GM18517 (cell line): ENCODE data around the gene TRIP10.

Source experiments
- ATAC-seq: cut with Tn5 transposase; IDR thresholded peaks from one replicate; pipeline ENCODE4 v1.9.1; 2021; ENCODE audit warnings: mild to moderate bottlenecking, moderate library complexity; ENCODE audit not compliant: unreplicated experiment

Gene TRIP10

GRCh38 chr19:6723738-6724137 lies 15.7 kb upstream of the TRIP10 start:
- no peak for ATAC-seq

DNA sequence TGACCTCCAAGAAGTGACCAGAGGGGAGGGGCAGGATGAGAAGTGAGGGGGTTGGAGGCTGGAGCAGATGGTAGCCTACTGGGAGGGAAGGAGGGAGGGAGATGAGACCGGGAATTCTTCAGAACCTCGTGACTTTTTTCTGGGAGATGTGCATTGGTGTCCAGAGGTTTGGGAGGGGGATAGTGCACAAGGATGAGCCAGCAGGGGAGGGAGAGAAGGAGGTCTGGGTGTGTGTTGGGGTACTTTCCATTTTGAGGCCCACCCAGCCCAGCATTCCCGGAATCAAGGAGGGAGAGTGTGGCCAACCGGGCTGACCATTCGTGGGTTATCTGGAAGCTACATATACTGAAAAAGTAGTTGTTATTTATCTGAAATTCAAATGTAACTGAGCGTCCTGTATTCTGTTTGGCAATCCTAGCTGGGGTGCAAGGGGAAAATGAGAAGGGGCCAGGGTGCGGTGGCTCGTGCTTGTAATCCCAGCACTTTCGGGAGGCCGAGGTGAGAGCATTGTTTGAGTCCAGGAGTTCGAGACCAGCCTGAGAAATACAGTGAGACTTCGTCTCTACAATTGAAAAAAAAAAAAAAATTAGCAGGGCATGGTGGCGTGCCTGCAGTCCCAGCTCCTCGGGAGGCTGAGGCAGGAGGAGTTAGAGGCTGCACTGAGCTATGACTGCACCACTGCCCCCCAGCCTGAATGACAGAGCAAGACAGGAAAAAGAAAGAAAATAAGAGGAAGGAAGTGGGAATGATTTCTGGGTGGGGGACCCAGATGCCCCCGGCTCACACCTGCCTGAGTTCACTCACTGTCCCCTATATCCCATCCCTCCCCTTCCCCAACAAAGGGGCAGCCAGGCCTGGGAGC lies 14.6 kb upstream of the TRIP10 start:
- no peak for ATAC-seq

GRCh38 chr19:6725513-6726231 lies 13.8 kb upstream of the TRIP10 start:
- ATAC-seq = no peak

DNA sequence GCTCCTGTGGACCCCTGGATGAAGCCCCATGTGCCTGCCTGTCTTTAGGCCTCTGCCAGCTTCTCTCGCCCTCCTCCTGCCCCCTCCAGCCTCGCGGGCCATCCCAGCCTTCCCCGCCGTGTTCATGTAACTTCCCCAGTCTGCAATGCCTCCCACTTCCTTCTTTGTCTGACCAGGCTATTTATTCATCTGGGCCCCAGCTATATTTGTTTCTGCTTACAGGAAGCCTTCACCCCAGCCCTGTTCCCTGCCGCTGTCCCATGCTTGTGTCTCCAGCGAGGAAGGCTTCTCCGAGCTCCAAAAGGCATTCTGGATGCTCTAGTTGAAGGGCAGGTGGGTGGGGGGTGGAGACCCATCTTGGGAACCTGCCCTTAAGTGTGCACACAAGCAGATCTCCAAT lies 11.1 kb upstream of the TRIP10 start:
- no peak for ATAC-seq

- no peak for ATAC-seq
Measured at GRCh38 chr19:6729573-6730152, 9.8 kb upstream of the TRIP10 start.

DNA sequence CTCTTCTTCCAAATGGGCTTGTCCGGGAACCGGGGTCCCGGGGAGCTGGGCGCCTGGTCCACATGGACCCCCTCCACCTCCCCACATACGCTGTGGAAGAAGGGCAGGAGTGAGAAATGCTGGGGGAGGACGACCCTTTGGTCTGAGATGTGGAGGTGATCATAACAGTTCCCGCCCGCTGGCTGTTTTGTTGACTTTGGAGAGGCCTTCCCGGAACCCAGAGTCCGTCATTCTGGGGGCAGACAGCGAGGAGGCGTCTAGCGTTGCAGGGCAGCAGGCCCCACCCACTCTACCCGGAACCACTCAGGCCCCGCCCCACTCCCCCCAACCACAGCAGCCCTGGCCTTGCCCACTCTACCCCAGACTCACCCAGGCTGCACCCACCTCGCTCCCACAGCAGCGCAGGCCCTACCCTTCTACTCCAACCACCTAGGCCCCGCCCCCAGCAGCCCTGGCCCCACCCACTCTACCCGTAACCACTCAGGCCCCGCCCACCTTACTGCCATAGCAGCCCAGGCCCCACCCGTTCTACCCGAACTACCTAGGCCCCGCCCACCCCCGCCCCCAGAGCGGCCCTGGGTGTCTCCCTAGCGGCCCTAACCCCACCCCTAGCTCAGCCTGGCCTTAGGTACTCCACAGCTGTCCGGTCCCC lies 9.2 kb upstream of the TRIP10 start:
- no peak for ATAC-seq

DNA sequence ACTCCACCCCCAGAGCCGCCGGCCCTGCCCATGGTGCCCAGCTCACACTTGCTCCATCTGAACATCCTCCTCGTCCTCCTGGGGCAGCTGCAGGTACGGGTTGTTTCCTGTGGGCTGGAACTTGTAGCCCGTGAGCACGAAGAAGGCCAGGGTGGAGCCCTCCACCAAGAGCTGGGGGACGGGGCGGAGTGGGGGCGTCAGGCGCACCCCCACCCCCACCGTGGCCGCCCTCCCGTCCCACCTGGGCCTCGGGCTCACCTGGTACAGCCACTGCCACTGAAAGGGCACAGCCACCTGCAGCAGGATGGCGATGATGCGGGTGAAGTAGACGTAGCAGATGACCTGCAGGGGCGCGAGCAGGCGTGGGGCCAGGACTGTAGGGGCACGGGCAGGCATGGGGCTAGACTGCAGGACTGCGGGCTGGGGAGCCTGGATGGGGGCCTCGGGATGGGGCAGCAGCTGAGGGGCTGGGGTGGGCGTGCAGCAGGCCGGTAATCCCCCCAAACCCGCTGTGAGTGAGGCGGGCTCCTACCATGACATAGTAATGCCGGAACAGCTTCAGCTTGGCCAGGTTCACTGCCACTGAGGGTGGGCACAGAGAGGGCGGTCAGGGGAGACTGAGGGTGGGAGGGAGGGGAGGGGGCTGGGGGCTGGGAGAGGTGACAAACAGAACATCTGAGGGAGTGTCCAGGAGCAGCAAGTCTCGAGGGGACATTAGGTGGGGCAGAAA lies 8.4 kb upstream of the TRIP10 start:
- ATAC-seq = no peak

DNA sequence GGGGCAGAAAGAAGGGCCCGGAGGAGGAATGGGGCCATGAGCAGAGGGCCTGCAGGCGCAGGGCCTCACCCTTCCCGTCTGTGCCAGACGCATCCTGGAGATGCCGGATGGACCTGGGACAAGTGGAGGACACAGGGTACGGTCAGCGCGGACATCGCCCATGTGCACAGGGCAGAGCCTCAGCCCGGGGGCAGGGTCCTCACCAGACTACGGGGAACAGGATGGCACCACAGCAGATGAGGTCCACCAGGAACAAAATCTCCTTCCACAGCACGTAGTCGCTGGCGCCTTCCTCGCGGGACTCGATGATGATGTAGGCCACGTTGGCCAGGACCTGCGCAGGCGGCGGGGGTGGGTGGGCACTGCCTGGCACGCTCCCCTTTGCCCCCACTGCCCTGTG lies 7.7 kb upstream of the TRIP10 start:
- ATAC-seq = no peak

- no peak for ATAC-seq
Measured at GRCh38 chr19:6732803-6733337, 6.6 kb upstream of the TRIP10 start.

GRCh38 chr19:6733338-6734095 lies 6.0 kb upstream of the TRIP10 start:
- ATAC-seq = no peak

GRCh38 chr19:6734096-6734696 lies 5.3 kb upstream of the TRIP10 start:
- no peak for ATAC-seq

- ATAC-seq = no peak
Measured at GRCh38 chr19:6735181-6735911, 4.1 kb upstream of the TRIP10 start.

DNA sequence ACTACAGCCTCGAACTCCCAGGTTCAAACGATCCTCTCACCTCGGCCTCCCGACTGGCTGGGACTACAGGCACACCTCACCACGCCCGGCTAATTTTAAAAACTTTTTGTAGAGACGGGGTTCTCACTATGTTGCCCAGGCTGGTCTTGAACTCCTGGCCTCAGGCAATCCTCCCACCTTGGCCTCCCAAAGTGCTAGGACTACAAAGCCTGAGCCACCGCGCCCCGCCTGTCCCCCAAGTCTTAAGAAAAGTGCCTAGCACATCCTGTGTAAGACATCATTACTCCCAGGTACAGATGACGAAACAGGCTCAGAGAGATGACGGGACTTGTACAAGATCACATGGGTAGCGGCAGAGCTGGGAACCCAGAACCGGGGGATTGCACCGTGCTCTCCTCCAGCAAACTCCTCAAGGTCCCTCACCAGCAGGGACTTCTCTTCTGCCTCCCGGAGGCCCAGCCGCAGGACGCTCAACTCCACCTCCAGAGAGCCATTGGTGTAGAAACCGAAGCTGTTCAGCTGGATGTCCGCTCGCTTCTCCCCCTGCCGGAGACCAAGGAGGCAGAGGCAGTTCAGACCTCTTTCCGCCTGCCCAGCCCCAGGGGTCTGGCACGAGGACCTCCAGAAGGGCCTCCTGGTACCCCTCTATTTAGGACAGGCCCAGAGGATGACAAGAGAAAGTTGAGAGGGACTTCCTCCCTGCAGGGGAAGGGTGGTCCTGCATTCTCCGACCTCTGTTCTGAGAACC lies 3.1 kb upstream of the TRIP10 start:
- ATAC-seq = no peak

DNA sequence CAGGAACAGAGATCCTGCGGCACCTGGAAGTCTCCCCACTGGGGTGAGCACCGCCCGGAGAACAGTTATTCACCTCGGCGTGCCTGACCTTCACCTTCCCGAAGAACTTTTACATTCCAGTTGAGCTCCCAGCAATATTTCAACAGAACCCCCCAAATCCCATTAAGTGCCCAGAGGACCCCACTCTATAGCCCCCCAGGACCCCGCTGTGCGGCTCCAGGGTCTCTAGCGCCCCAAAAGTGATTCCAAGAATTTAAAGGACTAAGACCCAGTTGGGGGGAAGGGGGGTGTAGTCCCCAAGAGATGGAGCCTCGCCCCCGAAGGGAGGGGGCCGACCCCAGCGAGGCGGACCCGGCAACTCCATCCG lies 2.6 kb upstream of the TRIP10 start:
- no peak for ATAC-seq

- peak; percentile 74 for ATAC-seq
Measured at GRCh38 chr19:6737284-6737872, 2.1 kb upstream of the TRIP10 start, which contains the start of gene GPR108. Gene GPR108, minus strand, starts transcription at chr19:6737580. Its CDS starts 4 bp downstream, at chr19:6737576.

- peak; percentile 10 for ATAC-seq
Measured at GRCh38 chr19:6737873-6738786, 1.4 kb upstream of the TRIP10 start.
